ENCODE results near the gene RBM19. TPM values are rescaled to one million over a fixed set of nuclear protein-coding genes. Genes with fewer than 3 reads are reported as not detected.

Gene RBM19
- total RNA-seq, 1 donor from 2014 or later: 15.7 TPM

DNA sequence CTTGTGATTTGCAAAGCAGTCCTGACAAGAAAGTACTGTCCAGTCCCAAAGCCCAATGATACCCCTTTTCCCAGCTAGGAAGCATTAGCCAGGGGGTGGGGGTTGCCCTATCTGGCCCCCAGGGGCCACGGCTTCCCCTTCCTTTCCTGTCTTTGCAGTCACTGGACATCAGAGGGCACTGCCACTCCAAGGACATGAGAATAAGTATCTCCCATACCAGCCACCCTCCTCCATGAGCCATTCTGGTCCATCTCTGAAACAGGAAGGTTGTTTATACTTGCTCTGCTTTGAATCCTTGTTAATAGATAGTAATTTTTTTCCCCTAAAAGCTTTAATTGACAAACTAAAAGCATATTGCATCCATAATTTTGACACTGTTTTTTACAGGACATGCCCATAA lies 29.7 kb downstream of the RBM19 start:
- DNase-seq (ENCODE audit: low spot score): no peak
- intact Hi-C loops (cut with DNase I): no loop called here

DNA sequence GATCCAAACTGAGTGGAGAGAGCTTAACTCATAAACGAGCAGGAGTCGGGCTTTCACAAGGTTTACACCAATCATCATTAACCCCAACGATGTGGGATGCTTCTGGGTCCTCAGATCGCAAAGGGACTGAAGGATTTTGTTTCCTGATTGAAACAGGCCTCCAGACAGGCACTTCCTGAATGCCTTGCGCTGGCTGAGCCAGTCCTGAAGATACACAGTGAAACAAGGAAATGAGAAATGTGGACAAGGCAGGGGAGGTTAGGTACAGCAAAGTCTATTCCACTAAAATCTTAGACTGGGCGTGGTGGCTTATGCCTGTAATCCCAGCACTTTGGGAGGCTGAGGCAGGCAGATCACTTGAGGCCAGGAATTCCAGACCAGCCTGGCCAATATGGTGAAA lies 30.7 kb downstream of the RBM19 start:
- no peak for DNase-seq (ENCODE audit: low spot score)
- intact Hi-C loops (cut with DNase I): no loop called here

DNA sequence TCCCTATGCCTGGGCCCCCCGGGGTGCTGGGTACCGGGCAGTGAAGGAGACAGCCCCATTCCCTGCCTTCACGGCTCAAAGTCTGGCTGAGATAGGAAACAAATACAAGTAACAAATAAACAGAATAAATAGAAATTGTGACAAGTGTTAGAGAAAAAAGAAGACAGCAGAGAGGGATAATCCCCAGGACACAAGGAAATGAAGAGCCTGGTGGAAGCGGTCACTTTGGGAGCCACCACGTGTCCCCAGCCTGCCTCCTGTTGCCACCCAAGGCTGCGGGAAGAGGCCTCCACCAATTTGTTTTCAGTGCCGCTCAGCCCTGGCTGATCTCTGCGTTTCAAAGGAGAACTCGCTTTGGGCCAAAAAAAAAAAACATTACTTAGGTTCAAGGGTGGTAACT lies 31.2 kb downstream of the RBM19 start:
- no peak for DNase-seq (ENCODE audit: low spot score)
- intact Hi-C loops (cut with DNase I): no loop called here

DNA sequence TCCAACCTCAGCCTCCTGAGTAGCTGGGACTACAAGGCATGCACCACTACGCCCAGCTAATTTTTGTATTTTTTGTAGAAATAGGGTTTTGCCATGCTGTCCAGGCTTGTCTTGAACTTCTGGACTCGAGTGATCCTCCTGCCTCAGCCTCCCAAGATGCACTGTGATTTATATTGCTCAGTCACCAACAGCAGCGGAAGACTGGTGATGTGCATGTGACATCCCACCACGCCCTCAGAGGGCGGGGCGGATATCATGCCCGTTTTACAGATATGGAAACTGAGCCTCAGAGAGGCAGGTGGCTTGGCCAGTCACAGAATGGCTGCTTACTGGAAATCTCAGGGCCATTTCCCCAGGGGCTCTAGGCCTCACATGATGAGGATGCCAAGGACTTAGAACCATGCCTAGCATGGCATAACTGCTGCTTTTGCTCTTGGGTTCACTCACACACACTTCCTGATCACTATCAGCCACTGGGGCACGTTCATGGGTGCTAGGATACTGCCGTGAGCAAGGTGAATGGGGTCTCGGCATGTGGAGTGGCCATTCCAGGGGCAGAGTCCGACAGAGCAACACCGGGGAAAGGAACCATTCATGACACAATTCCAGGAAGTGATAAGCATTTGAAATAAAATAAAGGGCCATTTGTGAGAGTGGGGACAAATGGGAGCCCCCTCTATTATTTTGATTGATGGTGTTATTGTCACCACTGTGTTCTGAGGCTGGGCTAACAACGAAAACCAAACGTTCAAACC lies 31.9 kb downstream of the RBM19 start:
- DNase-seq (ENCODE audit: low spot score): no peak
- intact Hi-C loops (cut with DNase I): no loop called here

DNA sequence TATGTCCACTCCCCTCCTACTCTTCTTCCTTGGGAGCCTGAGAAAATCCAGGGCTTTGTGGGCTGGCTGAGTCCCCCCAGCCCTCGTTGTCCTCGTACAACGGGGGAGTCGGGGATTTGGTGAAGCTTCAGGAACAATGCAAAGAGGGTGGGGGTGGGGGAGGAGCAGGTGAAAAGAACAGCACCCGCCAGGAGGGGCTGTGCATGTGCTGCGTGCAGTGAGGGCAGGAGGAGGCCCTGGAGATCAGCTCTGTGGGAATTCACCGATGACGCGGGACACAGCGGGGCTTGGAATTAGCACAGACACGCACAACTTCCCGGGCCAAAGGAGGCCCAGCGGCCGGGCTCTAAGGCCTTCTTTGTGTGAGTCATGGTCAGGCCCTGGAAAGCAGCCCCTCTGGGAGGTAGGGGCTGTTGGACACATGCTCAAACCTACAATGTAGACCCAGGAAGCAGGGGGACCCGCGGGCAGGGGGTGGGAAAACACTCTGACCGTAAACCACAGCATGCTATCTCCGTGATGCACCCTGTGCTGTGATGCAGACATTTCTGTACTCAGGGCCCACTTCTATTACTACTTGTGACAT lies 32.8 kb downstream of the RBM19 start:
- intact Hi-C loops (cut with DNase I): no loop called here
- DNase-seq (ENCODE audit: low spot score): no peak

DNA sequence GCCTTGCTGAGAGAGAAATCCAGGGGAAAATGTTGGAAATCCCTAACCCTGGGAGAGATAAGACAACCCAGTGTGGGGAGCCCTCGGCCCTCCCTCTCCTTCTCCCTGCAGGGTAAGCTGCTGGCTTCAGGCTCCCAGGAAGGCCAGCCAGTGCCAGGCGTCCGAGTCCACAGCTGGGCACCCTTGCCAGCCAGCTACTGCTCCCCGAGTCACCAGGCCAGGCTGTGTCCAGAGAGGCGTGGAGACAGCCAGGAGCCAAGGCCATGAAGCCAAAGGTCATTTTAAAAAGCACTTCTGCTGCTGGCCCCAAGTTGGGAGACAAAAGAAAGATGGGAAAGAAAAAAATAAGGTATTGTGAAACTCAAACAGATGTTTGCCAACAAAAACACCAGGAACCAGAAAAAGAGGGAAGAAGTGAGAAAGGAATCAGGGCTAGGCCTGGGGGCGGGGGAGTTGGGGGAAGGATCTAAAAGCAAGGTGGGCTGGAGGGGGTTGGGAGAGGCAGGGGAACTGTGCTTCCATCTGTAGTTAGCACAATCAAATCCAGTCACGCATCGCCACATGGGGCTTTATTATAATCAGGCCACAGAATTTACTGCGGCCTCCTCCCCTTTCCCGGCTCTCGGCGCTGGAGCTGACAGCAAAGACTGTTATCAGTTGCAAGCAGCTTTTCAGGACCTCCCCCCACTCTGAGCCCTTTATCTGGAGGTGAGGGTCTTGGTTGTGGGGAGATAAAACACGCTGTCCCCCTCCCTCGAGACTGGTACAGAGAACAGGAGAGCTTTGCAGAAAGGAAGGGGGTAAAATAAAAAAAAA lies 33.5 kb downstream of the RBM19 start:
- intact Hi-C loops (cut with DNase I): no loop called here
- DNase-seq (ENCODE audit: low spot score): no peak

DNA sequence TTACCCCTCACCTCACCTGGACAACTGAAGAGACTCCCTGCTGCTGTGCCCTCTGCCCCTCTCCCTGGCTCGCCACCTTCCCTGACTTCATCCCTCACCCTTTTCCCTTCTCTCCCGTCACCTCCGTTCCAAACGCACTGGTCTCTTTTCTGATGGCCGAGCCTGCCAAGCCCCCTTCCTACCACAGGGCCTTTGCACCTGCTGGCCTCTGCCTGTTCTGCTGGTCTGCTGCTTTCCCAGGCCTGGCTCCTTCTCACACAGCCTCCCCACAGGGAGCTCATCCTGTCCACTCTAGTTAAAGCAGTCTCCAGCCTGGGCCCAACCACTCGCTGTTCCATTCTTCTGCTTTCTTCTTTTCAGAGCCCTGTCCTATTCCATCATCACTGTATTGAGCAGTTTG lies 34.6 kb downstream of the RBM19 start:
- no peak for DNase-seq (ENCODE audit: low spot score)
- intact Hi-C loops (cut with DNase I): no loop called here

DNA sequence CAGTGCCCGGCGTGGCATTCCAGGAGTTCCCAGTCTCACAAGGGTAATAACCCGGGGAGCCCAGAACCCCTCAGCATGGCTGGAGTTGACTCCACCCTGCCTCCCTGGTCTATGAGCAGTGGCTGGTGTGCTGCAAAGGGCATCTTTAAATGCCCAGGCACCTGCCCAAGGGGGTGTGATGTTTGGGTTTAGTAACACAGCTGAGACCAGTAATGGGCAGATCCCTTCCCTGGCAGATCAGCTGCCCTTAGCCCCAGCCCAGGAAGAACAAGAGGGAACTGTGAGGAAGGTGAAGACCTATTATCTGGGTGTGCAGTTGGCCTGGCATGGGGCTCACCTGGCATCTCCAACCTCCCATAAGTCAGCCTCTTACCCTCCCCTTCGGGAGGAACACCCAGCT lies 35.9 kb downstream of the RBM19 start:
- DNase-seq (ENCODE audit: low spot score): no peak
- intact Hi-C loops (cut with DNase I): no loop called here

DNA sequence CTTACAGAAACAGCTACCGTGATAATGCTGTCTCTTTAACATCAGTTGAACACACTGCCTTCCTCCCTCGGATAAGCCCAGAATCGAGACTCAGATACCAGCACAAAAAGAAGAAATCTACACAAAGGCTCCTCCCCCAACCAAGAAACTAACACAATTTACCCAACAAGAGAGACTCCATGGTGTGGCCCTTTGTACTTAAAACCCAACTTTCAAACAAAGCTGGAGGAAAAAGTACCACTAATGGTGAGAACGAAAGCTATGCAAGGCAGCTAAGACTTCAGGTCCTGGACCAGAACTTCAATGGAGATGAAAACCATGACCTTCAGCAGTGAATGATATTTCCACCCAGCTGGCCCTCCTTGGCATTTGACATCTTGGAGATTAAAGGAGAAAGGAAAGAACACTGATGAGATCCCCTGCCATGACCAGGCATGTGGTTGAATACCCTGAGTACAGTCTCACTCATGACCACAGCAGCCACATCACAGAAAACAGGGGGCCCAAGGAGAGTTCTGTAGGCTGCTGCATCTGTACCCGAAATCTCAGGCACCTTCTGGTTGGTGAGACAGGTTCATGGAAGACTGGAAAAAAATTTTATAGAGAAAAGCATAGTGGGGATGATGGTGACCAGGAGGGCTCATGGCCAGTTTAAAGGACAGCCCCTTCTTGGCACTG lies 36.7 kb downstream of the RBM19 start:
- intact Hi-C loops (cut with DNase I): no loop called here

DNA sequence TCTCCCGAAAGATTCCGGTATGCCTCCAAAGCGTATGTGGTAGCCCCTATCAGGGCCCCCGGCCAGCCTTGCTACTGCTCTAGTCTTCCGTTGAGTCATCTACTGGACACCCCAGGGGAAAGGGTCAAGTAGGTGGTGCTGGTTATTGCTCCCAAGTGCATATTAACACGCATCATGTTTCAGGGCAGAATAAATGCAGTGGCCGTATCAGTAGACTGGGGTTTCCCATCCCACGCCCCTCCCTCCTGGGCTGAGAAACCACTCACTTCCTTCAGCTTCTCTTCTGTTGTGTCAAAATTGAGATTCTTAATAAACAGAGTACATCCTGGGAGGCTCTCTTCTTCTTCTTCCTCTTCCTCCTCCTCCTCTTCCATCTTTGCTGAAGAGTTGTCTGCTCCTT lies 39.3 kb downstream of the RBM19 start:
- DNase-seq (ENCODE audit: low spot score): no peak
- intact Hi-C loops (cut with DNase I): no loop called here

More for the DNA sequence above, 36.7 kb downstream of the RBM19 start:
- DNase-seq (ENCODE audit: low spot score): no peak

DNA sequence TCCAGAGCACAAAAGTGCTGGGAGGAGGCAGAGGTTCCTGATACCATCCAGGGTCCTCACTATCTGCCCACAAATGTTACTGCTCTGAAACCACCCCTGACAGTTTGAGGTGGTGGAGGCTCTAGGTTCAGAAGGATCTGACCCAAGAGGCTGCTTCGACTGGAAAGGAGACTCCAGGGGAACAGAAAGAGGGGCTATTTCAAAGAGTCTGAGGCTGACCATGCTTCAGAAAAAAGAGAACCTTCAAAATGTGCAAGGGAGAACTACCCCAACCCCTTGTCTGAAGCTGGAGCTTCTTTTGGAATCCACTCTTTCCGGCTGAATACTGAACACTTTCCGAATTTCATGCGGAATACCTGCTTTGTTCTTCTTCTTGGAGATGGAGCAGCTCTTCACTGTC lies 41.8 kb downstream of the RBM19 start:
- DNase-seq (ENCODE audit: low spot score): no peak
- intact Hi-C loops (cut with DNase I): no loop called here

DNA sequence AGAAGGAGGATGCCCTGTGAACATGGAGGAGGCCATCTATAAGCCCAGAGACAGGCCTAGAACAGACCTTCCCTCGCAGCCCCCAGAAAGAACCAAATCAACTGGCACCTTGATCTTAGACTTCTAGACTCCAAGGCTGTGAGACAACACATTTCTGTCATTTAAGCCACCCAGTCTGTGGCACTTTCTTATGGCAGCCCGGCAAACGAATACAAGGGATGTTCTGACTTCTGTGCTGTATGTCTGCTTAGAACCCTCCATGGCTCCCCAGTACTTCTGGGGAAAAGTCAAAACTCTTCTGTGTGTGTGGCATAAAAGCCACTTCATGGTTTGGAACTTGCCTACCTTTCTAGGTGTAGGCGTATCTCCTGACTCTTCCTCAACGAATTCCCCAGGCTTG lies 42.9 kb downstream of the RBM19 start:
- intact Hi-C loops (cut with DNase I): no loop called here

DNA sequence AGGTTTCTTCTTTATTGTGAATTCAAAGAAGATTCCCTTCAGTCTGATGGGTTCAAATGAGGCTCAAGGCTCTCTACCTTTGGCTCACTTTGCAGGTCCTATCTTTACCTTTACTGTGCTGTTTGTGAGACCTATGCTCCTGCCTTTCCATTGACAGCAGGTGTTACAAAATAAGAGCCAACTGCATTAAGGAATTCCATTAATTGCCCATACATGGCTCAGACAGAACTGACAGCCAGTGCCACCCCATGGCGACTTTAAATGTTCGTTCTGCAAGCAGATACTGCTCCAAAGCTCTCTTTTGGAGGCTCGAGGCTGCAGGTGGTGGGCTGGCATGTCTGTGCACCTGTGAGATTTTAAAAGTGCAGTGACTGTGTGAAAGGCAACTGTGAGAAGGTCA lies 44.7 kb downstream of the RBM19 start:
- intact Hi-C loops (cut with DNase I): no loop called here
- DNase-seq (ENCODE audit: low spot score): no peak

More for the DNA sequence above, 42.9 kb downstream of the RBM19 start:
- no peak for DNase-seq (ENCODE audit: low spot score)

DNA sequence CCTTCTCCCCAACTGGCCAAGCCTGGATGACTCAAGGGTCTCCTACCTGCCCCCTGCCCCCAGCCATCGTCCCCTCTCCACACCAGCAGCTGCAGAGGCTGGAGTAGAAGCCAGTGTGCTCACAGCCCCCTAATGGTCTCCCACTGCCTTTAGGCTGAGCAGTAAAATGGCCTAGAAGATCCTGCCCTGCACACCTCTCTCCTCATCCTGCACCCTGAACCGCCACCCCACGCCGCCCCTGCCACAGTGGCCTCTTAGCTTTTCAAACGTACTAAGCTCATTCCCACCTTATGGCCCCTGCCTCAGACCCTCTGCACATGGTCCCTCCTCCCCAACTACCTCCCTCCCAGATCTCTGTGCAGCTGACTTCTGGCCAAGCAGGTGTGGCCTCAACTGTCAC lies 46.3 kb downstream of the RBM19 start:
- no peak for DNase-seq (ENCODE audit: low spot score)
- intact Hi-C loops (cut with DNase I): loop anchor here (10.0 kb wide), 1 partner anchor 605 kb away; no protein-coding TSS in a partner anchor

DNA sequence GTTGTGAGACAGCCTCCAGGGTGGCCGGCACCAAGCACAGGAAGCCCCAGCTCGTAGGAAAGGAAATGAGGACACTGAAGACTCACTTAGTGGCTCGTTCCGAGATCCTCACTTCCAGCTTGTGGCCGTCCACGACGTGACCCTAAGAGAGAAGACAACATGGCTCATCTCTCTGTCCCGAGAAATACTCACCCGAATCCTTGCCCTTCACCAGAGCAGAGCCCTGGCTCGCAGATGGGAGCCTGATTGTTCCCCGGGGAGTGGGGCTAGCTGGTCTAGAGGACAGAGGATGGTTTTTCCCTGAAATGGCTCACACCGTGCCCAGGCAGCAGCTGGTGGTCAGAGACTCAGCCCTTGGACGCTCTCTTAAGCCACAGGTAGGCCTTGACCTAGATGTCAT lies 47.8 kb downstream of the RBM19 start:
- intact Hi-C loops (cut with DNase I): loop anchor here (10.0 kb wide), 1 partner anchor 604 kb away; no protein-coding TSS in a partner anchor
- no peak for DNase-seq (ENCODE audit: low spot score)

DNA sequence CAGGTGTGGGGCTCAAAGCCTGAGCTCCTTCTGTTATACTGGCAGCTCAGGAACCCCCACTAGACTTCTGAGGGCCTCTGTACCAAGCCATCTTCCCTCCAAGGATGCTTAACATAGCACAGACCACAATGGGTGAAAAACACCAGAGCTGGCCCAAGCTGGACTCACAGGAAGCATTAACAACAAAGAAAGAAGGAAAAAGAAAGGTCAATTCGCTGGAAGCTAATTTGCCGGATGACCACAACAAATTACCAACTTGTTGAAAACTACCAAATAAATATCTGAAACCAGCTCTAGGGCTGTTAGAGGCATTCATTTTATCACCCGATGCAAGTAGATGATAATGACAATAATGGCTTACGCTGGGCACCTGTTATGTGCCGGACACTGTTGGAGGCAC lies 48.7 kb downstream of the RBM19 start:
- no peak for DNase-seq (ENCODE audit: low spot score)
- intact Hi-C loops (cut with DNase I): loop anchor here (10.0 kb wide), 1 partner anchor 603 kb away; no protein-coding TSS in a partner anchor

DNA sequence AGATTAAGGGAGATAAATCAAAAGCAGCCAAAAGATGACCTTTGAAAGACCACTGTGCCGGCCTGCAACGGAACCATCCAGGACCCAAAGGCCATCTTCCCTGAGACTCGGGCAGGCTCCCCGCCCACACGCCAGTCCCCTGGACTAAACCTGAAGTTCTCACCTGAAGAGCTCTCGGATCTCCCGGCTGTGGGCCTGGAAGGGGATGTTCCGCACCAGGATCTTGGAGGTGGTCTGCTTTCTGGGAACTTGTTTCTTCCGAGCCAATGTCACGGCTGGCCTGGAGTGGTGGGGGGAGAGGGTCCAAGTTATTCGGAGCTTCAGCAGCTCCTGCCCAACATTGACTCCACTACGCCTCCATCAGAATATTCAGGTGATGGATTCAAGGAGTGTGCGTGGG lies 51.3 kb downstream of the RBM19 start:
- intact Hi-C loops (cut with DNase I): loop anchor here (10.0 kb wide), 1 partner anchor 600 kb away; no protein-coding TSS in a partner anchor
- DNase-seq (ENCODE audit: low spot score): no peak

DNA sequence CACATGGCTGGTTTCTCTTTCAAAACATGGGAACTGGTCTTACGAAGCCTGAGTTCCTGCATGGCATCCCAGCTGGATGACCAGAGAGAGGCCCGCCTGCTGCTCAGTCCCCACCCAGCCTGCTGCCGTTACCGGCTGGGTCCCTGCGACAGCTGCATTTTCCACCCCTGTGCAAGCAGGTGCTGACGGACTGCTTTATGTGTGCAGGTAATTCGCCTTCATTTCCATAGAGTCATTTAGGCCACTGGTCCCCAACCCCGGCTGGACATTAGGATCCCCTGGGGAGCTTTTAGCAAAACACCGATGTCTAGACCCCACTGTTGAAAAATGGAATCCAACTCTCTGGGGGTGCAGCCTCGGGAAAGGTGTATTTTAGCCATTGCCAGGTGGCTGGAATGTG lies 51.9 kb downstream of the RBM19 start:
- no peak for DNase-seq (ENCODE audit: low spot score)
- intact Hi-C loops (cut with DNase I): loop anchor here (10.0 kb wide), 1 partner anchor 599 kb away; no protein-coding TSS in a partner anchor

DNA sequence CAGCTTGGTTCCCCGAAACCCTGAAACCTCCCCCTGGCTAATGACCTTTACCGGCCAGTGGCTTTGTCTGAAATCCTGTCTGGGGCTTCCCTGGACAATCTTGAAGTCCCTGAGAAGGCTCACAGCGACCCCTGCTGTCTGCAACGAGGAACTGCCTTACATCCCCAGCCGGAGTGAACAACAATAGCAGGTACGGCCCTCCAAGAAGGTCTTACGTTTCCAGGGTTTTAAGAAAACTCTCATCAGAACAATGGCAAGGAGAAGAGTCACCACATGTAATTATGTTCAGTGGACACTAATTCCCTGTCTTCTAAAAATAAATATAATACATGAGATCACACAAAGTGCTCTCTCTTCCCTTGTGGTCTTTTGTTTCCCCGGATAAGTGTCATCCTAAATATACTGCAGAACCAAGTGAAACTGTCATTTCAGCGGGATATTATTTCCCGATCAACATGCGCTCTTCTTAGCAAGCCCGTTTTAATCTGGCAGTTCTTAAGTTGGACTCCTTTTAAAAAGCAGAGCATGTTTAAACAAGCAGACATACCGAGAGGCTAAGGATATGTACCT lies 53.3 kb downstream of the RBM19 start:
- intact Hi-C loops (cut with DNase I): loop anchor here (2.0 to 10.0 kb wide), 2 partner anchors 450 to 598 kb away; no protein-coding TSS in a partner anchor
- no peak for DNase-seq (ENCODE audit: low spot score)
